ENCODE data around the gene PLEK.
A peak's percentile ranks its signal among the peaks of the same experiment; 100 is the strongest.

PLEK gene, protein sequence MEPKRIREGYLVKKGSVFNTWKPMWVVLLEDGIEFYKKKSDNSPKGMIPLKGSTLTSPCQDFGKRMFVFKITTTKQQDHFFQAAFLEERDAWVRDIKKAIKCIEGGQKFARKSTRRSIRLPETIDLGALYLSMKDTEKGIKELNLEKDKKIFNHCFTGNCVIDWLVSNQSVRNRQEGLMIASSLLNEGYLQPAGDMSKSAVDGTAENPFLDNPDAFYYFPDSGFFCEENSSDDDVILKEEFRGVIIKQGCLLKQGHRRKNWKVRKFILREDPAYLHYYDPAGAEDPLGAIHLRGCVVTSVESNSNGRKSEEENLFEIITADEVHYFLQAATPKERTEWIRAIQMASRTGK

GRCh38 chr2:68365087-68365486, at the start of gene PLEK:
Gene PLEK, plus strand, starts transcription at chr2:68365282. Its CDS starts 70 bp downstream, at chr2:68365352.
- Histone ChIP-seq H3K4me1 (ENCODE audit: control insufficient read depth in 5 of 5, insufficient read depth in 5 of 5, low read length in 5 of 5) (peaks cover 0 to 37% (median 32%) of the 10 kb centered on the region in 5 donors), H3K9me3 (ENCODE audit: control insufficient read depth in 5 of 5, low read length in 5 of 5) (no peaks in the 10 kb centered on the region), H3K27ac (ENCODE audit: low read depth, low read length) (peak within 1 kb of the TSS; percentile 42), H3K27me3 (ENCODE audit: control insufficient read depth in 5 of 5, insufficient read depth in 4 of 5, low read length in 5 of 5) (no peaks in the 10 kb centered on the region), H3K36me3 (ENCODE audit: control insufficient read depth in 5 of 5, insufficient read depth in 5 of 5, low read length in 5 of 5) (no peaks in the 10 kb centered on the region), H3K4me3 (ENCODE audit: low read depth in 1 of 5, low read length in 5 of 5) (peak within 1 kb of the TSS; percentile 30 to 71 (median 60)), H3K9ac (ENCODE audit: low read length in 5 of 5) (peak within 1 kb of the TSS in 3 of 5 donors; percentile 15 to 56 (median 33))

DNA sequence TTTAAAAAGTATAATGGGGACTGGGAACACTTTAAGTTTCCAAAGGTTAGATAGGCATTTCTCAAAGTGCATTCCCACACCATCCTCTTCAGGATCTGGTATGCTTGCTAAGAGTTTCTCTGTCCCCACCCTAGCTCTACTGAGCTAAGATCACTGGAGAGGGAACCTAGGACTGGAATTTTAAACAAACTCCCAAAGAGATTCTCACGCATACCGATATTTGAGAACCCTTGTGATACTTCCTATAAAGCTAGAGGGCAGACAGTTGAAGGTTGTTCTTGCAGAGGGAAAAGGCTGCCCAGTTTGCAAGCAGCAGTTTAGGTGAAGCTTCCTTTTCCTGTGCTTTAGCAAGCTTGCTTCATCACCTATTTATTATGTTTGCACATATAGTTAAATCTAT, 49.0 kb upstream of the PLEK start:
- Histone ChIP-seq H3K27ac (ENCODE audit: low read depth, low read length) (no peak overlapping the region), H3K9ac (ENCODE audit: low read length in 5 of 5) (no peak overlapping the region), H3K4me3 (ENCODE audit: low read depth in 1 of 5, low read length in 5 of 5) (no peak overlapping the region), H3K27me3 (ENCODE audit: control insufficient read depth in 5 of 5, insufficient read depth in 4 of 5, low read length in 5 of 5) (no peaks in the 10 kb centered on the region), H3K9me3 (ENCODE audit: control insufficient read depth in 5 of 5, low read length in 5 of 5) (no peaks in the 10 kb centered on the region), H3K4me1 (ENCODE audit: control insufficient read depth in 5 of 5, insufficient read depth in 5 of 5, low read length in 5 of 5) (peaks cover 0 to 38% (median 29%) of the 10 kb centered on the region in 5 donors), H3K36me3 (ENCODE audit: control insufficient read depth in 5 of 5, insufficient read depth in 5 of 5, low read length in 5 of 5) (peaks cover 5 to 27% (median 17%) of the 10 kb centered on the region in 5 donors)

DNA sequence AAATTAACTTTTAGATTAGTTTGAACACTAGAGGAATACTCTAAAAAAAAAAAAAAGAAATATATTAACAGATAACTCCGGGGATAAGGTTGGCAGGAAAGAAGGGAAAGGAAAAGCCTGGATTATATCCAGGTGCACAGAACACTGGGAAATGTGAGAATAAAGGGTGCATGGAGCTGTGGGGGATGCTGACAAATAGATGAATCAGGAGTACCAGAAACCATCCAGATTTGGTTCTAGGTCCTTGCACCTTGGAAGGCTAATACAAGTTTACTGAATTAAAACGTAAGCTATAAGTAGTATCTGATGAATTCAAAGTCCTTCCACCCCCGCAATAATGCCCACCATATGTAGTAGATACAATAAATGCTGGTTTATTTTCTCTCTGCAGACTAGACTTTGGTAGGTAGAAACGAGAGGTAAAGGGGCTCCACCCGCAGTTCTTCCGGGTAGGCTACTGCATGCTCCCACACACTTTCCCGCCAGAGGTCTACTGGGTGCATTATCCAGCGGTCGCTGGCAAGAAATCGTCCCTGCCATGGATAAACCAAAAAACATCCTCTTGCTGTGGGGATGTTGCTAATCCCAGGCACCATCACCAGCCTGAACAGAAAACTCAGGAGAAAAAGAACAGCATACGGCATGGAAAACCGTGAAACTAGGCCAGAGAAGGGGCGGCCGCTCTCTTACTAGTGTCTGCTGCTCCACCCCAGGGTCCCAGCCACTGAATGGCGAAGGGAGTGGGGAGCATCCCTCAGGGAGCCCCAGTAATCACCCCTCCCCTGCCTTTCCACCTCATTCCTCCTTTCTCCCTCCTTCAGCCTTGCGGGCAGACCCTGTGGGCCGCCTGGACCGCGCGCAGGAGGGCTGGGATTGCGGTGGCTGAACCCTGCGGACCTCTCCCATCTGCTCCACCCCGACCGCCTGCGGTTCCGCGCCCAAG, 46.8 kb upstream of the PLEK start:
- Histone ChIP-seq H3K9ac (ENCODE audit: low read length in 5 of 5) (peak overlapping the region; percentile 43 to 94 (median 89)), H3K4me3 (ENCODE audit: low read depth in 1 of 5, low read length in 5 of 5) (peak overlapping the region; percentile 91 to 96 (median 93)), H3K27me3 (ENCODE audit: control insufficient read depth in 5 of 5, insufficient read depth in 4 of 5, low read length in 5 of 5) (no peaks in the 10 kb centered on the region), H3K4me1 (ENCODE audit: control insufficient read depth in 5 of 5, insufficient read depth in 5 of 5, low read length in 5 of 5) (peaks cover 0 to 38% (median 29%) of the 10 kb centered on the region in 5 donors), H3K36me3 (ENCODE audit: control insufficient read depth in 5 of 5, insufficient read depth in 5 of 5, low read length in 5 of 5) (peaks cover 5 to 23% (median 14%) of the 10 kb centered on the region in 5 donors), H3K27ac (ENCODE audit: low read depth, low read length) (peak overlapping the region; percentile 97), H3K9me3 (ENCODE audit: control insufficient read depth in 5 of 5, low read length in 5 of 5) (no peaks in the 10 kb centered on the region)

- H3K4me1 ChIP-seq (ENCODE audit: control insufficient read depth in 5 of 5, insufficient read depth in 5 of 5, low read length in 5 of 5): peaks cover 0 to 38% (median 29%) of the 10 kb centered on the region in 5 donors
- peak overlapping the region; percentile 97 for H3K27ac ChIP-seq (ENCODE audit: low read depth, low read length)
- H3K4me3 ChIP-seq (ENCODE audit: low read depth in 1 of 5, low read length in 5 of 5): peak overlapping the region; percentile 91 to 96 (median 93)
- no peaks in the 10 kb centered on the region for H3K9me3 ChIP-seq (ENCODE audit: control insufficient read depth in 5 of 5, low read length in 5 of 5)
- peak overlapping the region; percentile 43 to 94 (median 89) for H3K9ac ChIP-seq (ENCODE audit: low read length in 5 of 5)
- peaks cover 5 to 18% (median 13%) of the 10 kb centered on the region in 5 donors for H3K36me3 ChIP-seq (ENCODE audit: control insufficient read depth in 5 of 5, insufficient read depth in 5 of 5, low read length in 5 of 5)
- no peaks in the 10 kb centered on the region for H3K27me3 ChIP-seq (ENCODE audit: control insufficient read depth in 5 of 5, insufficient read depth in 4 of 5, low read length in 5 of 5)
These were observed 46.1 kb upstream of the PLEK start for GRCh38 chr2:68318914-68319397.

DNA sequence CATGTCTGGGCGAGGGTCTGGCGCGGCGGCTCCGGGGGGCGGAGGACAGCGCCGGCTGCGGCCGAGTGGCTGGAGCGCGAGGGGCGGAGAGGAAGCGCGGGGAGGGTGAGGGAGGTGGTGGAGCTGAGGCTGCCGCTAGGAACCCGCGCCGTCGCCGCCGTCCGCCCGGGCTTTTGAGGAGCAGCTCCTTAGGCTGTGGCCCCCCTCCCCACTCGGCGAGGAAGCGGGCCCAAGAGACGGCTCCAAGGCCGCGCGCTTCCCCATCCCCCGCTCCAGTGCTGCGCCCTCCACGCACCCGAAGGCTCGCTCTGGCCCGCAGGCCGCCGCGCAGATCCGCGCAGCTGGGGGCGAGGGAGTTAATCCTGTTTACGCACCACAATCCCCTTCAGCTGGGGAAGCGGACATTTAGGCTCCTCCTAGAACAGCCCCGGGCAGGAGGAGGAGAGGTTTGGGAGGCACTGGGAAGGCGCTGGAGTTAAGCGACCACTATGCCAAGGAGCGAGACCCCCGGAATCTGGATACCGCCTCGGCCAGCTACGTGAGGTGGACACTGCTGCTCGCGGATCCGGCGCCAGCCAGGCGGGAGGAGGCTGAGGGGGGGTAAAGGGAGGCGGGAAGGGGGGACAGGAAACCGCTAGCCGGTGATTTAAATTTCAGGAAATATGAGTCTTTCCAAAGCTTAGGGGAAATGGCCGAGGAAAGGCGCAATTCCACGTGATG, 45.5 kb upstream of the PLEK start, which contains the start of gene CNRIP1:
TSS of gene CNRIP1 (minus strand) at position 552 of the 720 bp plus-strand sequence. CDS start at position 3, 549 bp downstream.
- Histone ChIP-seq H3K27ac (ENCODE audit: low read depth, low read length) (peak within 1 kb of the TSS; percentile 97), H3K9me3 (ENCODE audit: control insufficient read depth in 5 of 5, low read length in 5 of 5) (no peaks in the 10 kb centered on the region), H3K27me3 (ENCODE audit: control insufficient read depth in 5 of 5, insufficient read depth in 4 of 5, low read length in 5 of 5) (no peaks in the 10 kb centered on the region), H3K4me3 (ENCODE audit: low read depth in 1 of 5, low read length in 5 of 5) (peak within 1 kb of the TSS; percentile 91 to 96 (median 93)), H3K4me1 (ENCODE audit: control insufficient read depth in 5 of 5, insufficient read depth in 5 of 5, low read length in 5 of 5) (peaks cover 0 to 38% (median 29%) of the 10 kb centered on the region in 5 donors), H3K9ac (ENCODE audit: low read length in 5 of 5) (peak within 1 kb of the TSS; percentile 49 to 94 (median 89)), H3K36me3 (ENCODE audit: control insufficient read depth in 5 of 5, insufficient read depth in 5 of 5, low read length in 5 of 5) (peaks cover 5 to 18% (median 11%) of the 10 kb centered on the region in 5 donors)

DNA sequence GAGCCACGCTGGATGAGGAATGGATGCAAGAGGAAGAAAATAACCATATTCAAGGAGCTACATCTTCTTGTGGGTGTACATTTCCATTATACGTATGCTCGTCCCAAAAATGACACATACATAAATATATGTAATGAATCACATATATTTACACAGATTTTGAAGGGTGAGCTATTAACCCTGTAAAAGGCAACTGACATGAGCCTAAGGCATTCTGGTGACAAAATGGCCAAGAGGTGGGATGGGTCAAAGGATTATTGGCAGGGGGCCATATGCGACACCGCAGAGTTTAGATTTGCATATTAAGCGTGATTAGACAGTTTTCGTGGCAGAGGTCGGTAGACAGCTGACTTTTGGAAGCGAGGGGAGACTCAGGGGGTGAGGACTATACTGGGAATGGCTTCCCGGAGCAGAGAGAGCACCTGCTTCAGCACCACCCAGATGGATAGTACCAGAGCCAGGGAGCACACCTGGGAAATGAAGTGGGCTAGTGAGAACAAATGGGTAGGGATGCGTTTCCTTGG, 44.9 kb upstream of the PLEK start:
- Histone ChIP-seq H3K4me3 (ENCODE audit: low read depth in 1 of 5, low read length in 5 of 5) (peak overlapping the region; percentile 91 to 96 (median 93)), H3K4me1 (ENCODE audit: control insufficient read depth in 5 of 5, insufficient read depth in 5 of 5, low read length in 5 of 5) (peaks cover 0 to 38% (median 29%) of the 10 kb centered on the region in 5 donors), H3K9ac (ENCODE audit: low read length in 5 of 5) (peak overlapping the region; percentile 49 to 94 (median 89)), H3K9me3 (ENCODE audit: control insufficient read depth in 5 of 5, low read length in 5 of 5) (no peaks in the 10 kb centered on the region), H3K27me3 (ENCODE audit: control insufficient read depth in 5 of 5, insufficient read depth in 4 of 5, low read length in 5 of 5) (no peaks in the 10 kb centered on the region), H3K27ac (ENCODE audit: low read depth, low read length) (peak overlapping the region; percentile 97), H3K36me3 (ENCODE audit: control insufficient read depth in 5 of 5, insufficient read depth in 5 of 5, low read length in 5 of 5) (peaks cover 4 to 16% (median 9%) of the 10 kb centered on the region in 5 donors)

- H3K4me3 ChIP-seq (ENCODE audit: low read depth in 1 of 5, low read length in 5 of 5): no peak overlapping the region
- H3K27ac ChIP-seq (ENCODE audit: low read depth, low read length): no peak overlapping the region
- no peak overlapping the region for H3K9ac ChIP-seq (ENCODE audit: low read length in 5 of 5)
- peaks cover 0 to 6% (median 0%) of the 10 kb centered on the region in 5 donors for H3K27me3 ChIP-seq (ENCODE audit: control insufficient read depth in 5 of 5, insufficient read depth in 4 of 5, low read length in 5 of 5)
- no peaks in the 10 kb centered on the region for H3K36me3 ChIP-seq (ENCODE audit: control insufficient read depth in 5 of 5, insufficient read depth in 5 of 5, low read length in 5 of 5)
- no peaks in the 10 kb centered on the region for H3K9me3 ChIP-seq (ENCODE audit: control insufficient read depth in 5 of 5, low read length in 5 of 5)
- peaks cover 0 to 5% (median 5%) of the 10 kb centered on the region in 5 donors for H3K4me1 ChIP-seq (ENCODE audit: control insufficient read depth in 5 of 5, insufficient read depth in 5 of 5, low read length in 5 of 5)
These were observed 40.0 kb upstream of the PLEK start for GRCh38 chr2:68325056-68325455.

GRCh38 chr2:68328901-68329300, 36.2 kb upstream of the PLEK start:
- H3K9me3 ChIP-seq (ENCODE audit: control insufficient read depth in 5 of 5, low read length in 5 of 5): no peaks in the 10 kb centered on the region
- H3K9ac ChIP-seq (ENCODE audit: low read length in 5 of 5): no peak overlapping the region
- peaks cover 0 to 6% (median 0%) of the 10 kb centered on the region in 5 donors for H3K27me3 ChIP-seq (ENCODE audit: control insufficient read depth in 5 of 5, insufficient read depth in 4 of 5, low read length in 5 of 5)
- H3K4me3 ChIP-seq (ENCODE audit: low read depth in 1 of 5, low read length in 5 of 5): no peak overlapping the region
- no peak overlapping the region for H3K27ac ChIP-seq (ENCODE audit: low read depth, low read length)
- H3K4me1 ChIP-seq (ENCODE audit: control insufficient read depth in 5 of 5, insufficient read depth in 5 of 5, low read length in 5 of 5): no peaks in the 10 kb centered on the region
- no peaks in the 10 kb centered on the region for H3K36me3 ChIP-seq (ENCODE audit: control insufficient read depth in 5 of 5, insufficient read depth in 5 of 5, low read length in 5 of 5)

- H3K4me1 ChIP-seq (ENCODE audit: control insufficient read depth in 5 of 5, insufficient read depth in 5 of 5, low read length in 5 of 5): no peaks in the 10 kb centered on the region
- no peak overlapping the region for H3K9ac ChIP-seq (ENCODE audit: low read length in 5 of 5)
- no peak overlapping the region for H3K27ac ChIP-seq (ENCODE audit: low read depth, low read length)
- H3K9me3 ChIP-seq (ENCODE audit: control insufficient read depth in 5 of 5, low read length in 5 of 5): no peaks in the 10 kb centered on the region
- peaks cover 0 to 6% (median 0%) of the 10 kb centered on the region in 5 donors for H3K27me3 ChIP-seq (ENCODE audit: control insufficient read depth in 5 of 5, insufficient read depth in 4 of 5, low read length in 5 of 5)
- H3K4me3 ChIP-seq (ENCODE audit: low read depth in 1 of 5, low read length in 5 of 5): no peak overlapping the region
- H3K36me3 ChIP-seq (ENCODE audit: control insufficient read depth in 5 of 5, insufficient read depth in 5 of 5, low read length in 5 of 5): no peaks in the 10 kb centered on the region
These were observed 34.4 kb upstream of the PLEK start for GRCh38 chr2:68330691-68331090.

Measured in subcutaneous abdominal adipose tissue (tissue), 5 donors.